DND-41 (cell line): ENCODE data around the gene CCDC69.

ENCODE experiments used
- EZH2 ChIP-seq: IDR thresholded peaks from 3 replicates; pipeline ENCODE4 v1.6.1; 2012; ENCODE audit warnings: borderline replicate concordance, low read depth, mild to moderate bottlenecking, moderate library complexity, low read length, inconsistent platforms; ENCODE audit not compliant: severe bottlenecking
- TF ChIP-seq, protein P1 (sequence below): IDR thresholded peaks from 2 replicates; pipeline ENCODE4 v1.5.1; 2012; ENCODE audit warnings: borderline replicate concordance, low read length, moderate library complexity, mild to moderate bottlenecking; ENCODE audit not compliant: poor library complexity, severe bottlenecking; ENCODE audit errors: extremely low read depth

DNA sequence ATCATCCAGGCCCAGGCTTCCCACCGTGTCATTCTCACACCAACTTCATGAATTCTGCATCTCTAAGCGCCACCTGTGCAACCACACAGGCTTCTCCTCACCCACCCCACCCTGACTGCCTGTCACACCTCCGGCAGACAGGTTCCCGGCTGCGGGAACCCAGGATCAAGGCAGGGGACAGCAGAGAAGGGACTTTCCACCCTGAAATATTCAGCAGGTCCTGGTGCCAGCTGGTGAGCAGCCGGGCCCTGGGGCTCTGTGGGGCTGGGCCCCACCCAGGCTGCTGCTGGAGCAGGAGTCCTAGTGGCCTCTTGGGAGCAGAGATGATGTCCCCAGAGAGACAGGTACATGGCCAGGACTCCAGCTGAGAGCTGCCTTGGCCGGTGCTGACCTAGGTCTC is 79.0 kb downstream of the CCDC69 start:
- TF ChIP-seq, protein P1, sequence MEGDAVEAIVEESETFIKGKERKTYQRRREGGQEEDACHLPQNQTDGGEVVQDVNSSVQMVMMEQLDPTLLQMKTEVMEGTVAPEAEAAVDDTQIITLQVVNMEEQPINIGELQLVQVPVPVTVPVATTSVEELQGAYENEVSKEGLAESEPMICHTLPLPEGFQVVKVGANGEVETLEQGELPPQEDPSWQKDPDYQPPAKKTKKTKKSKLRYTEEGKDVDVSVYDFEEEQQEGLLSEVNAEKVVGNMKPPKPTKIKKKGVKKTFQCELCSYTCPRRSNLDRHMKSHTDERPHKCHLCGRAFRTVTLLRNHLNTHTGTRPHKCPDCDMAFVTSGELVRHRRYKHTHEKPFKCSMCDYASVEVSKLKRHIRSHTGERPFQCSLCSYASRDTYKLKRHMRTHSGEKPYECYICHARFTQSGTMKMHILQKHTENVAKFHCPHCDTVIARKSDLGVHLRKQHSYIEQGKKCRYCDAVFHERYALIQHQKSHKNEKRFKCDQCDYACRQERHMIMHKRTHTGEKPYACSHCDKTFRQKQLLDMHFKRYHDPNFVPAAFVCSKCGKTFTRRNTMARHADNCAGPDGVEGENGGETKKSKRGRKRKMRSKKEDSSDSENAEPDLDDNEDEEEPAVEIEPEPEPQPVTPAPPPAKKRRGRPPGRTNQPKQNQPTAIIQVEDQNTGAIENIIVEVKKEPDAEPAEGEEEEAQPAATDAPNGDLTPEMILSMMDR: no peak
- TF ChIP-seq EZH2: no peak
